ELF-1 (cell line): ENCODE measurements around the gene TTC7B.

ENCODE experiments used
- DNase-seq: peaks from one replicate; pipeline ENCODE4 v3.0.0-alpha.2; 2016; ENCODE audit warnings: low read depth, low spot score

The TTC7B gene

GRCh38 chr14:90547250-90547649 lies 269.0 kb downstream of the TTC7B start:
- no peak for DNase-seq

DNA sequence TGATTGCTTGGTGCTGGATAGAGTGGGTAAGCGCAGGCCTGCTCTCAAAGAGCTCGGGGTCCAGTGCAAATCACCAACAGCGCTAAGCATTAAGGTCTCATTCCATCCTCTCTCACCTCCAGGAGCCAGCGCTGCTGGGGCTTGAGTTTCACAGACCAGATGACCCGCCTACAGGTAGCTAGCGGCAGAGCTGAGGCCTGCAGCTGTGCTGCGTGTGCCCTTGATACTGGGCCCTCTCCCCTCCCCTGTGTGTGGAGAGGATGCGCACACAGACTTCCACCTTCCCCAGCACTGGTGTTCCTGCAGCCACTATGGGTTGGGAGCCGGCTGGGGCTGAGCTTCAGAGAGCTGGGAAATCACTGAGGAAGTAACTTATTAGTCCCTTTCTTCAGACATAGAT lies 269.5 kb downstream of the TTC7B start:
- no peak for DNase-seq

- DNase-seq, result no peak
Observed at GRCh38 chr14:90545966-90546751, 270.1 kb downstream of the TTC7B start.

GRCh38 chr14:90545382-90545781 lies 270.8 kb downstream of the TTC7B start:
- no peak for DNase-seq

DNA sequence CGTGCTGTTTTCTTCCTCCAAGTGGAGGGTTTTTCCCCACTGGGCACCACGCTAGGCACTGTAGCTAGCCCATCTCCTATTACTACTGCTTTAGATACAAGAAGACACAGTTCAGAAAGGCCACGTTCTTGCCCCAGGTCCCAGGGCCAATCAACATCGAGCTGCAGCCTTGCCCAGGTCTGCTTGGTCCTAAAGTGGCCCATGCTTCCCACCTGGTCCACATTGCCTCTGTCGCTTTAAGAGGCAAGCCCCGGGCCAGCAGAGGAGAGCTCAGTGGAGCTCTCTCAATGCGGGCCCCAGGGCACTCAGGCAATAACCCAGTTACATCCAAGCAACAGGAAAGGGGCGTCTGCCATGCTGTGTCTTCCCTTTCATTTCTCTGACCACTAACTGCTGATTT lies 271.3 kb downstream of the TTC7B start:
- DNase-seq, result no peak

DNA sequence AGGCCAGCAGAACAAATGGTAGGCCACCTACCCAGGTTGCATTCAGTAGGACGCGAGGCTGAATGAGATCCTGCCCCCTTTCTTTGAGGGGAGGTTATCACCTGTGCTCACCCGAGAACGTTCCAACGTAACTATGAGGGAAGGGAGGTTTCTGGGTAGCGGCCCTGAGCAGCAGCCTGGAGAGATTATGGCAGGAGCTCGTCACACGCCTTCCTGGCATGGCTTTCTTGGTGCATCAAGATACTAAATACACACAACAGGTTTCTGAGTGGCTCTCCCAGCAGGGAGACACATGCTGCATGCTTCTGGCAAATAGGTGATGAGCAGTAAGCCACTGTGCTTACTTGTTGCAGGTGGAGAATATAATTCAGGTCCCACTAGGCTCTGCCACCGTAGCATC lies 271.7 kb downstream of the TTC7B start:
- DNase-seq, result no peak

DNA sequence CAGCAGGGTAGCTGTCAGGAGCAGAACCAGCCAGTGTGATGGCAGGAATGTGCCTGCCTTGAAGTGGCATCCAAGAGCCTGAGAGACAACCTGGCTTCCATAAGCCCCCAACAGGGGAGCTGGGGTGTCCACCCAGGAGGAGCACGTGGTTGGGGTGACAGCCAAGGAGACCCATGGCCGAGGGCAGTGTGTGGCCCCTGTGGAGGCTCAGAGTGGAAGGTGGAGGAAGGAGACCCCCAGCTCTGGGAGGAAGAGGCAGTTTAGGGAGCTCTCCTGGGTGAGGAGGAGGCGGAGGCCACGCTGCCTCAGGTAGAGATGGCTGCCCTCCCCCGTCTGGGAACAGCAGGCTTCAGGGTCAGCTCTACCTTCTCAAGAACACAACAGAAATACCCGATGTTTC lies 272.4 kb downstream of the TTC7B start:
- no peak for DNase-seq

- no peak for DNase-seq
Observed at GRCh38 chr14:90541076-90541634, 275.1 kb downstream of the TTC7B start.

DNA sequence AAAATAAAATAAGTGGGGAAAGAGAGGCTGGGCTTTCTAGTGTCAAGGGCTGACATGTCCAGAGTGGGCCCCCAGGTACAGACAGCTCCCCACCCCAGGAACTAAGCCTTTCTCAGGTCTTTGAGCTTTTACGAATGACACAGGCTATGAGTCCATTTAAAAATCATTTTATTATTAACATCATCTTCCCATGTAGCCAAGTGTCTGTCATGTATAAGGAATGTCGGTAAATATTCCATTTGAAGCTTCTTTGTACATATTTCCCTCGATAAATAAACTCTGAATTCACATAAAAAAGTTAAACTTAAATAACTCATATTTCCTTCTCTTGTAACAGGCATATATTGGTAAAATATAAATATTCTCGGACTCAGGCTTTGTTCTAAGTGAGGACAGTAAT lies 275.8 kb downstream of the TTC7B start:
- no peak for DNase-seq

DNA sequence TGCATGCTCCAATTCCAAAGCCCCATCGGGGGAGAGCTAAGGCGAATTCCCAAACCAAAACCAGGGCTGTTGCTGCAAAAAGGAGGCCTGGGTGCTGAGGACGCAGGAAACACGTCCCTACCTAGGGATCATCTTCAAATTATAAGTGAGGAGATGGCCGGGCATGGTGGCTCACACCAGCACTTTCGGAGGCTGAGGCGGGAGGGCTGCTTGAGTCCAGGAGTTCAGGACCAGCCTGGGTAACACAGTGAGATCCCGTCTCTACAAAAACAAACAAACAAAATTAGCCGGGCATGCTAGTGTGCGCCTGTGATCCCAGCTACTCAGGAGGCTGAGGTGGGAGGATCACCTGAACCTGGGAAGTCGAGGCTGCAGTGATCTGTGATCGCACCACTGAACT lies 276.2 kb downstream of the TTC7B start:
- no peak for DNase-seq

DNA sequence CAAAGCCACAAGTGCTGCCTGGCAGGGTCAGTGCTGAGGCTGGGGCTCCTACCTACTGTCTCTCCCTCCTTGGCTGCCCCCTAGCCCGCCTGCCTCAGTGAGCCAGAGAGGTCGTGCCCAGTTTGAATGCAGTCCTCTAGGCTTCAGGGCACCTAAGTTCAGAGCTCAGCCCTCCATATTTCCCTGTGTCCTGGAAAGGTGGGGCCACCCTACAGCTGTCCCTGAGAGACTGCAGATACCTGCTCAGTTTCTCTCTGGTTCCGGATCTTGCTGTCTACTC lies 276.8 kb downstream of the TTC7B start:
- no peak for DNase-seq

DNA sequence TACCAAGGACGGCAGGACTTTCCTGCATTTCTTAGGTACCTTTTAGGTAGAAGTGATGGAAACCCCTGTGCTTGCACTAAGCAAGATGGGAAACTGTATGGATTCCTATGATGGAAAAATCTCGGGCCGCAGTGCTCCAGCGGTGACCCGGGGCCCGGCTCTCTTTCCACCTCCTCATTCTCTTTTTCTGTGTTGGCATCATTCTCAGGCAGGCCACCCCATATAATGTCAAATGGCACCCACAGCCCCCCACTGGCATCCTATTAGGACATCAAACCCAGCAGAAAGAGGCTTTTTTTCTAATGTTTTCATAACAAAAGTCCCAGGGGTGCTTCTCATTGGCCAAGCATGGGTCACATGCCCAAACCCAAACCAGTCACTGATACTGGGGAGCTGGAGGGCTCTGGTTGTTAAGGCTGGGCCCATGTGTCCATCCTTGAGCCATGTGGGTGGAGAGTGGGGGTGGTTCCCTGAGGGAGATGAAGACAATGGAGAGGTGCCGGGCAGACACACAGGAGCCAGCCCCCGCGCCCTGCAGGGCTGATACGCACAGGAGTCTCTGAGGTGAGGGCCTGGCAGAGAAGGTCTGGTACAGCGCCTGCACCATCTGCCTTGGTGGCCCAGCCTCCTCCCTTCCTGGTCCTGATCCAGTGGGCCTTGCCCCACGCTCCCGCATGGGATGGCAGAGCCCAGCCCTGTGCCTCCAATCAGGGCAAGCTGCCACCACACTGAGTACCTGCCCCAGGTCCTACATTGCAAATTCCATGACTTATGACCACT lies 277.3 kb downstream of the TTC7B start:
- peak; percentile 44 for DNase-seq

DNA sequence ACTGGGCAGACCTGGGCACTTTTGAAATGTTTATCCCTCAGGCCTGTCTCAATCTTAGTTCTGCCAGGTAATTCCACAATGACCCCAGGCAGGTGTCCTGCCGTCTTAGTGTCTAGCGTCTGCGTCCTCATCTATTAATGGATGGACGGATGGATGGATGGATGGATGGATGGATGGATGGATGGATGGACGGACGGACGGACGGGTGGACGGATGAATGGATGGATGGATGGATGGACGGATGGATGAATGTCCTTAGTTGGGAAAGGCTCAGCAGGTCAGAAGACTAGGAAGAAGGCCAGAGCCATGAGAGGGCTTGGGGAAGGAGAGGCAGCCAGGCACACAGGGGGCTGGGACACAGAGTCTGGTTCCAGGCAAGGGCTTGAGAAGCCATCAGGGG lies 278.1 kb downstream of the TTC7B start:
- no peak for DNase-seq

GRCh38 chr14:90536511-90537191 lies 279.6 kb downstream of the TTC7B start:
- no peak for DNase-seq

DNA sequence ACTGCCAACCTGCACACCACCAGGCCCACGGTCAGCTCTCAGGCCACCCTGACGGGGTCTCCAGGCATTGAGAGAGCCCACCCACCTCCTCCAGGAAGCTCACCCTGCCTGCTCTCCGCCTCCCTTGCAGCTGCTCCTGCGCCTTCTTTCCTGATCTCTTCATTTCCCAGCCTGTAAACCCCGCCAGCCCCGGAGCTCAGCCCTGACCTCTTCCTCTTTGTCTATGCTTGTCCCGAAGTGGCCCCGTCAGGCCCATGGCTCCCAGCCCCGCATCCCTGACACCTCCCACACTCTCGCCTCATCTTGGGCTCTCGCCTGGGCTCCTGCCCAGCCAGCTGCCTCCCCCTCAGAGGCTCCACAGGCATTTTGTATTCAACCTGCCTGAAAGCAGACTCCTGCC lies 280.1 kb downstream of the TTC7B start:
- no peak for DNase-seq

DNA sequence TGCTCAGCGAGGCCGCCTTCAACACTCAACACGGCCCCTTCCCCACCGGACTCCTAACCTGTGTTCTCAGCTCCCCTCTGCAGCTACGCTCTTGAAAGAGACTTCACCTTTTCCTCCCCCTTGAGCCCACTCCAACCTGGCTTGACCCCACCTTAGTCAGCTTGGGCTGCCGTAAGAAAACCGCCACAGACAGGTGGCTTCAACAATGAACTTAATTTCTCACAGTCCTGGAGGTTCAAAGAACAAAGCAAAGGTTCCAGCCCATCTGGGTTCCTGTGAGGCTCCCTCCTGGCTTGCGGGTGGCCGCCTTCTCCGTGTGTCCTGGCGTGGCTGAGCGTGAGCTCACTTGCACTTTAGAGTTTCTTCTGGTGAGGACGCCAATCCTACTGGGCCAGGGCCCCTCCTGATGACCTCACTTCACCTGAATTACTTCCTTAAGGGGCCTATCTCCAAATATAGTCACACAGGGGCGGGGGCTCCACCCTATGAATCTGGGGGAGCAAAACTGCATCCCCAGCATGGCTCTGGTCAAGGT lies 280.6 kb downstream of the TTC7B start:
- DNase-seq, result no peak

DNA sequence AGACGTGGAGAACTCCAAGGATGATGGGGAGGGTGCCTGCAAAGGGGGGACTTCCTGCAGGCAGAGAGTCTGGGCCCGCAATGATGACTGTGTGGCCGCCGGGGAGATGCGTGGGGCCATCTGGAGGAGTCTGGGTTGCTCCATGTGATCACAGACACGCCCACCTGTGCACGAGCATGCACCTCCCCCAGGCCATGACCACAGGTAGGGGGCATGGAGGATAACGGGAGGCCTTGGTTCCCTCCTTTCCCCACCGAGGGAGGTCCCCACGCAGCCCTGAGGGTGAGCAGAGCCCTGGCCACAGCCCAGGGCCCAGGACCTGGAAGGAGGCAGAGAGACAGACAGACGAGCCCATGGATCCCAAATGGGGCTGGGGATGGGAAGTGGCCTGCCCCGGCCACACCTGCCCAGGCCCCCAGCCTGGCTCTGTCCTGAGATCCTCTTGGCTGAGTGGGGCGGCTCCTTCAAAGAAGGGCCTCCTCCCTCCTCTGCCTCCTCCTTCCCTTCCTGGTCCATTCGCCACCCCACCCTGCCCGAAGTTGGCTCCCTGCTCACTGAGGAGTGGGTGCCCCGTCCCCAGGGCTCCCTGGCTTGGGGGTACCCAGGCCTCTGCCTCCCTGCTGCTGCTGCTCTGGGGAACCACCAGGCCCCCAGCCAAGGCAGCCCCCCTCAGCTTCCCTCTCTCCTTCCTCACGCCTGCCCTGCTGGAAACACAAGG lies 281.2 kb downstream of the TTC7B start:
- no peak for DNase-seq

DNA sequence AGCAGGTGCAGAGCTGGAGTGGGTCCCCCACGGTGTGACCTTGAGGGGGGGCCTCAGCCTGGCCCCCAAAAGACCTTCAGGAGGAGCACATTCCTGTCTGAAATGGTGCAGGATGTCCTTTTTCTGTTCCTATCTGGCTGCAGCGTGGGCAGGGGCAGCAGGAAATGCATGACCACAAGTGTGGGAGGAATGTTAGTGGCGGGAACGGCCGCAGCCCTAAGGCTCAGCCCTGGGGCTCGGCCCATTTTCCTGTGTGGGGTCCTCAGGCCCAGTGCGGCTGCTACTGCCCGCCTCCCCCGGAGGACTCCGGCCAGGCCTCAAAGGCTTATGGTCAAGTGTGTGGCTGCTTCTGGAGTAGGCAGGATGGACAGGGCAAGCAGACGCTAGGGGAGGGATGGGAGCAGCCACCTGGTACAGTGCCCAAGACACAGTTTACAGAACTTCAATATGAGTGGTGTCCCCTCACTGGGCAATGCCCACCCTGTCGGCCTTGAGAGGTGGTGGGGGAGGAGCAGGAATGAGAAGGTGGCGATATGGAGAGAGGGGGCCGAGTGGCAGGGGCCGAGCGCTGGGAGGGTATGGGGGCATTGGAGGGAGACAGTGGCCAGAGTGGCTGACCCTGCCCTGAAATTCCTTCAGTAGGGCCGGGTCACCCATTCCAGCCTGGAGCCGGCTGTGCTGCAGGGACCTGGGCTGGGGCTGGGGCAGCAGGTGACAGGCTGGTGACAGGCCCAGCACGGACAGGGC lies 282.0 kb downstream of the TTC7B start:
- no peak for DNase-seq

DNA sequence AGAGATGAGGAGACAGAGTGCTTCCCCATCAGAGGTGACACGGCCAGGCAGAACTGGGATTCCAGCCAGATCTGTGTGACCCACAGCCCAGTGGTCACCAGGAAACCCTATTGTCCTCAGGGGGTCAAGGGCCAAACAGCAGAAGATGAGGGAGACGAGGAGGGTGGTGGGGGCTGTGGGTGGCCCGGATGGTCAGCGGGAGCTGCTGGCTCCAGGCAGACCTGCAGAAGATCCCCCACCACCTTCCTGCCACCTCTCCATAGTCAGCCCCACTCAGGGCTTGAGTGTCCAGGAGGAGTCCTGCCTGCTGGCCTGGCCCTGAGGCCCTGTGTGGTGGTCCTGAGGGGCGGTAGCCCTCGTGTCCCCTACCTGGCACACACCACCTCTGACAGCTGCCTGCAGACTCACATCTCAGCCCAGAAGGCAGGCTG lies 282.6 kb downstream of the TTC7B start:
- DNase-seq, result no peak

DNA sequence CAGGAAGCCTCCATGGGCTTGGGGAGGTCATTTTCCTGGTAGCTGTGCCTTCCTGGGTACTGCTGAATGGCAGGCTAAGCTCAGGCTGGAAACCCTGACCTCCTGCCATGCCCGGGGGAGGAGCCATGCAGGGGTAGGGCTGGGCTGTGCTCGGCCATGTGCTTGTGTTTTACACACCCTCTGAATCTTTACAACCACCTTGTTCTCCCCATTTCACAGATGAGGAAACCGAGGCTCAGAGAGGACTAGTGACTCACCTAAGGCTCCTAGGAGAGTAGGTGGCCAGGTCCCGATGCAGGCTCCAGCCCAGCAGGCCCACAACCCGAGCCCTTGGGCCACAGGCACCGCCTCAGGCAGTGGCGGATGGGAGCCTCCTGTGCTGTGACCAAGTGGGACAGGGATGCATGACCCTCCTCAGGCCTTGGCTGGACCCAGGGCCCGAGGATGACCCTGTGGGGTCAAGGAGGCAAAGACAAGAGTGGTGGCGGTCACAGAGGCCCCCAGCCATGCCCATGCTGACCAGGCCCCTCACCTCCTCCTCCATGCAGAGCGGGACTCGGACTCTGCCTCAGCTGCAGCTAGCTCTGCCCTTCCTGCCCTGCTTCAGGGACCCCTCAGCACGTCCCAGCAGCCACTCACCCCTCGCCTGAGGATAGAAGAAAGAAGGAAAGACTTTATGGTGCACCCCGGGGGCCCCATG lies 283.3 kb downstream of the TTC7B start:
- no peak for DNase-seq
